ENCODE measurements around the gene ETF1. TPM values are rescaled to one million over a fixed set of nuclear protein-coding genes. Genes with fewer than 3 reads are reported as not detected.

ETF1 gene
- total RNA-seq, 1 donor from 2014 or later: 153 TPM

DNA sequence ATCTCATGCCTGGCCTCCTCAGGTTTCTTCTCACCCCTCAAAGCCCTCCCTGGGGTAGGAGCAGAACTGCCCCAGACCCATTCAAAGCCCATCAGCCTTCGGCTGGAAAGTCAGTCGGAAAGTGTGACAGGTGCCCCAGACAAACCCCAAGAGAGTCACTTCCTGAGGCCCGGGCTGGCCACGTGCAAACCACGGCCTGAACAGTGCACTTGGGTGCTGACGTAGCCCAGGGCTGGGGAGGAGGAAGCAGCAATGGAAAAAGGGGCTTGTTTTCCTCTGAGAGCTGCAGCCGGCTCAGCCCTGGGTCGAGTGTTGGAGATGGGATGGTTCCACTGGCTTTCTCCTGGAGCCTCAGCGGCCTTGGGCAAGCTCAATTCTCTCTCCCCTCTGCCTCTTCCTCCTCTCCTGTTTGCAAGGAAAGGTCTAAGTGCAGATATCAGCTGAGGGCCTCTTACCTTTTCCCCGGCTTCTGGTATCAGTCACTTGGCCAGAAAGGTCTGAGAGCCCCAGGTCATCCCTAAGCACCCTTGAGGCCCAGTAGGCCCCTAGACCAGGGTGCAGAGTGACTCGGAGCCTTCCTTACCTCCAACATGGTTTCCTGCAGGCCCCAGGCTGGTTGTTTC, 83.6 kb downstream of the ETF1 start:
- no peaks in the 10 kb centered on the region for H3K79me2 ChIP-seq (ENCODE audit: insufficient read depth, low read length)
- H3K4me3 Mint-ChIP-seq (ENCODE audit: unreplicated experiment): no peak overlapping the region
- H3K4me1 Mint-ChIP-seq (ENCODE audit: low read depth, unreplicated experiment): peaks cover 13% of the 10 kb centered on the region
- FAIRE-seq (no peak), DNase-seq (ENCODE audit: low read depth) (no peak)
- H3K27ac ChIP-seq (ENCODE audit: low read depth, low read length): no peak overlapping the region
- H3K36me3 Mint-ChIP-seq (ENCODE audit: low read depth, unreplicated experiment): peaks cover 2% of the 10 kb centered on the region
- no peaks in the 10 kb centered on the region for H4K20me1 ChIP-seq (ENCODE audit: insufficient read depth, low read length)
- H3K9me3 Mint-ChIP-seq (ENCODE audit: unreplicated experiment): no peaks in the 10 kb centered on the region
- H2AFZ ChIP-seq (ENCODE audit: low read depth, low read length): no peak overlapping the region
- peak overlapping the region; percentile 18 for H3K27ac Mint-ChIP-seq (ENCODE audit: unreplicated experiment)
- peaks cover 9% of the 10 kb centered on the region for H3K4me1 ChIP-seq (ENCODE audit: insufficient read depth, low read length)
- no peaks in the 10 kb centered on the region for H3K27me3 ChIP-seq (ENCODE audit: insufficient read depth, low read length)
- no peaks in the 10 kb centered on the region for H3K9me3 ChIP-seq (ENCODE audit: insufficient read depth, low read depth, low read length)
- H3K4me3 ChIP-seq (ENCODE audit: insufficient read depth, low read depth, low read length): no peak overlapping the region
- H3K4me2 ChIP-seq (ENCODE audit: low read length): no peak overlapping the region
- TF ChIP-seq, protein P1, sequence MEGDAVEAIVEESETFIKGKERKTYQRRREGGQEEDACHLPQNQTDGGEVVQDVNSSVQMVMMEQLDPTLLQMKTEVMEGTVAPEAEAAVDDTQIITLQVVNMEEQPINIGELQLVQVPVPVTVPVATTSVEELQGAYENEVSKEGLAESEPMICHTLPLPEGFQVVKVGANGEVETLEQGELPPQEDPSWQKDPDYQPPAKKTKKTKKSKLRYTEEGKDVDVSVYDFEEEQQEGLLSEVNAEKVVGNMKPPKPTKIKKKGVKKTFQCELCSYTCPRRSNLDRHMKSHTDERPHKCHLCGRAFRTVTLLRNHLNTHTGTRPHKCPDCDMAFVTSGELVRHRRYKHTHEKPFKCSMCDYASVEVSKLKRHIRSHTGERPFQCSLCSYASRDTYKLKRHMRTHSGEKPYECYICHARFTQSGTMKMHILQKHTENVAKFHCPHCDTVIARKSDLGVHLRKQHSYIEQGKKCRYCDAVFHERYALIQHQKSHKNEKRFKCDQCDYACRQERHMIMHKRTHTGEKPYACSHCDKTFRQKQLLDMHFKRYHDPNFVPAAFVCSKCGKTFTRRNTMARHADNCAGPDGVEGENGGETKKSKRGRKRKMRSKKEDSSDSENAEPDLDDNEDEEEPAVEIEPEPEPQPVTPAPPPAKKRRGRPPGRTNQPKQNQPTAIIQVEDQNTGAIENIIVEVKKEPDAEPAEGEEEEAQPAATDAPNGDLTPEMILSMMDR (IDR thresholded peaks at IDR 0.05; ENCODE audit: insufficient read depth, low read depth, low read length): no peak
- TF ChIP-seq EZH2 (IDR thresholded peaks at IDR 0.05; ENCODE audit: insufficient read depth, low read length): no peak
- no peak overlapping the region for H3K9ac ChIP-seq (ENCODE audit: low read length)
- no peaks in the 10 kb centered on the region for H3K36me3 ChIP-seq (ENCODE audit: insufficient read depth, low read length)
- H3K27me3 Mint-ChIP-seq (ENCODE audit: low read depth, unreplicated experiment): peaks cover 29% of the 10 kb centered on the region

DNA sequence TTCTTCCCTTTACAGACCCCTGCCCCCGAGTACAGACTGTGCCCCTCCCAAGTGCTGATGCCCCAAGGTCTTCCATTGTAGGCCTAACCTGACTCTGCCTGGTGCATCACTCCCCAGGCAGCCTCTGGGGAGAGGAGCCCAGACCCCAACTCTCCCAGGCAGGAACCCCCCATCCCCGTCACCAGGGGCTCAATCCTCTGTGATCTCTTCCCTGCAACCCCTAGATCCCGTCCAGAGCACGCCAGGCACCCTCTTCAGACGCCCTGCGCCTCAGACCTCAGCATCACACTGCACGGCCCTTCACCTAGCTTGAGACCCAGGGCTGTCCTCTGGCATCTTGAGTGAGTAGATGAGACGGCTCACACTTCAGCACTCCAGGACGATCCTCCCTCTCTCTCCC, 84.2 kb downstream of the ETF1 start:
- Histone ChIP-seq H4K20me1 (ENCODE audit: insufficient read depth, low read length) (no peaks in the 10 kb centered on the region), H3K36me3 (ENCODE audit: insufficient read depth, low read length) (no peaks in the 10 kb centered on the region), H3K4me1 (ENCODE audit: insufficient read depth, low read length) (peaks cover 6% of the 10 kb centered on the region), H3K4me2 (ENCODE audit: low read length) (no peak overlapping the region), H3K27ac (ENCODE audit: low read depth, low read length) (no peak overlapping the region), H3K79me2 (ENCODE audit: insufficient read depth, low read length) (no peaks in the 10 kb centered on the region), H3K27me3 (ENCODE audit: insufficient read depth, low read length) (no peaks in the 10 kb centered on the region), H3K9ac (ENCODE audit: low read length) (no peak overlapping the region), H3K4me3 (ENCODE audit: insufficient read depth, low read depth, low read length) (no peak overlapping the region), H3K9me3 (ENCODE audit: insufficient read depth, low read depth, low read length) (no peaks in the 10 kb centered on the region), H2AFZ (ENCODE audit: low read depth, low read length) (no peak overlapping the region)
- peaks cover 2% of the 10 kb centered on the region for H3K36me3 Mint-ChIP-seq (ENCODE audit: low read depth, unreplicated experiment)
- H3K9me3 Mint-ChIP-seq (ENCODE audit: unreplicated experiment): no peaks in the 10 kb centered on the region
- TF ChIP-seq EZH2 (IDR thresholded peaks at IDR 0.05; ENCODE audit: insufficient read depth, low read length): no peak
- TF ChIP-seq, protein P1 (IDR thresholded peaks at IDR 0.05; ENCODE audit: insufficient read depth, low read depth, low read length): no peak
- FAIRE-seq (no peak), DNase-seq (ENCODE audit: low read depth) (no peak)
- no peak overlapping the region for H3K4me3 Mint-ChIP-seq (ENCODE audit: unreplicated experiment)
- no peak overlapping the region for H3K27ac Mint-ChIP-seq (ENCODE audit: unreplicated experiment)
- H3K27me3 Mint-ChIP-seq (ENCODE audit: low read depth, unreplicated experiment): peaks cover 29% of the 10 kb centered on the region
- H3K4me1 Mint-ChIP-seq (ENCODE audit: low read depth, unreplicated experiment): peaks cover 13% of the 10 kb centered on the region

DNA sequence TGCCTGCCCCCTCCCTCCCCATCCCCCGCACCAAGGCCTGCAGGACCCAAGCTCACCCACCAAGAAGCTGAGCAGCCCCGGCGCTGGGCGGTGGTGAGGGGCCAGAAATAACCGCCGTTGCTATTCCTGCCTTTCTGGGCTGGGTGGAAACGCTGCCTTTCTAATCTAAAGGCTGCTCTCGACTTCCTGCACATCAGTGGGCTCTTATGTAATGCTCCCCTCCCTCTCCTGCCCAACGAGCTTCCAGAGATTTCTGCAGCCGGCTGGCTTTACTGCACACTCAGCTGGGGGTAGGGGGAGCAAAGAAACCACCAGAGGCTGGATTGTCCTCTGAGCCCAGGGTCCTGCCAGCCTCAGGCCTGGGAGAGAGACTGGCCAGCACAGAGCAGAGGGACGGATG, 84.7 kb downstream of the ETF1 start:
- Histone ChIP-seq H3K79me2 (ENCODE audit: insufficient read depth, low read length) (no peaks in the 10 kb centered on the region), H3K4me3 (ENCODE audit: insufficient read depth, low read depth, low read length) (no peak overlapping the region), H2AFZ (ENCODE audit: low read depth, low read length) (no peak overlapping the region), H3K9ac (ENCODE audit: low read length) (no peak overlapping the region), H3K27ac (ENCODE audit: low read depth, low read length) (no peak overlapping the region), H3K9me3 (ENCODE audit: insufficient read depth, low read depth, low read length) (no peaks in the 10 kb centered on the region), H3K4me1 (ENCODE audit: insufficient read depth, low read length) (peaks cover 3% of the 10 kb centered on the region), H3K4me2 (ENCODE audit: low read length) (no peak overlapping the region), H3K27me3 (ENCODE audit: insufficient read depth, low read length) (no peaks in the 10 kb centered on the region), H3K36me3 (ENCODE audit: insufficient read depth, low read length) (no peaks in the 10 kb centered on the region), H4K20me1 (ENCODE audit: insufficient read depth, low read length) (no peaks in the 10 kb centered on the region)
- DNase-seq (ENCODE audit: low read depth) (no peak), FAIRE-seq (no peak)
- H3K4me1 Mint-ChIP-seq (ENCODE audit: low read depth, unreplicated experiment): peaks cover 13% of the 10 kb centered on the region
- no peak overlapping the region for H3K4me3 Mint-ChIP-seq (ENCODE audit: unreplicated experiment)
- H3K27me3 Mint-ChIP-seq (ENCODE audit: low read depth, unreplicated experiment): peaks cover 29% of the 10 kb centered on the region
- H3K9me3 Mint-ChIP-seq (ENCODE audit: unreplicated experiment): no peaks in the 10 kb centered on the region
- H3K36me3 Mint-ChIP-seq (ENCODE audit: low read depth, unreplicated experiment): peaks cover 2% of the 10 kb centered on the region
- no peak overlapping the region for H3K27ac Mint-ChIP-seq (ENCODE audit: unreplicated experiment)
- TF ChIP-seq EZH2 (IDR thresholded peaks at IDR 0.05; ENCODE audit: insufficient read depth, low read length): no peak
- TF ChIP-seq, protein P1 (IDR thresholded peaks at IDR 0.05; ENCODE audit: insufficient read depth, low read depth, low read length): no peak

Measured in astrocyte (in vitro differentiated cells and primary cell).